ENCODE measurements around the gene IL16.
"Not testable (repeated sequence)": the region's sequence is repeated elsewhere in the genome, so short reads cannot be mapped to it uniquely, and the experiment has no call there.

The IL16 gene

GRCh38 chr15:81196576-81197254 is at the start of gene IL16:
IL16 (plus strand) TSS chr15:81196879; CDS start chr15:81225400, 28,521 bp downstream.
- DNase-seq = no peak

- DNase-seq = no peak
These were observed 45.3 kb upstream of the IL16 start for GRCh38 chr15:81151389-81151788.

GRCh38 chr15:81152339-81152738 is 44.3 kb upstream of the IL16 start:
- no peak for DNase-seq

- no peak for DNase-seq
These were observed 43.9 kb upstream of the IL16 start for GRCh38 chr15:81152799-81153198.

GRCh38 chr15:81155375-81156218 is 41.1 kb upstream of the IL16 start:
- DNase-seq = peak; percentile 15 to 42

- DNase-seq = no peak
These were observed 40.4 kb upstream of the IL16 start for GRCh38 chr15:81156324-81156723.

- DNase-seq = no peak
These were observed 39.3 kb upstream of the IL16 start for GRCh38 chr15:81157195-81157938.

GRCh38 chr15:81157939-81158223 is 38.8 kb upstream of the IL16 start:
- DNase-seq = no peak

- DNase-seq = not testable (repeated sequence)
These were observed 38.1 kb upstream of the IL16 start for GRCh38 chr15:81158561-81158960.

- no peak for DNase-seq
These were observed 36.1 kb upstream of the IL16 start for GRCh38 chr15:81160312-81161159.

- no peak for DNase-seq
These were observed 35.5 kb upstream of the IL16 start for GRCh38 chr15:81161160-81161673.

- DNase-seq = no peak
These were observed 34.8 kb upstream of the IL16 start for GRCh38 chr15:81161851-81162250.

GRCh38 chr15:81163961-81164800 is 32.5 kb upstream of the IL16 start:
- no peak for DNase-seq

- DNase-seq = no peak
These were observed 31.1 kb upstream of the IL16 start for GRCh38 chr15:81165535-81165934.

- no peak for DNase-seq
These were observed 29.9 kb upstream of the IL16 start for GRCh38 chr15:81166636-81167305.

- no peak for DNase-seq
These were observed 28.6 kb upstream of the IL16 start for GRCh38 chr15:81168131-81168526.

- DNase-seq = no peak
These were observed 28.0 kb upstream of the IL16 start for GRCh38 chr15:81168644-81169043.

- no peak for DNase-seq
These were observed 26.2 kb upstream of the IL16 start for GRCh38 chr15:81170511-81170910.

GRCh38 chr15:81171286-81171685 is 25.4 kb upstream of the IL16 start:
- no peak for DNase-seq

- no peak for DNase-seq
These were observed 22.4 kb upstream of the IL16 start for GRCh38 chr15:81174125-81174791.
